ENCODE measurements around the gene EHF.

GRCh38 chr11:34676227-34676626 is 55.3 kb downstream of the EHF start:
- TF ChIP-seq, protein P1, sequence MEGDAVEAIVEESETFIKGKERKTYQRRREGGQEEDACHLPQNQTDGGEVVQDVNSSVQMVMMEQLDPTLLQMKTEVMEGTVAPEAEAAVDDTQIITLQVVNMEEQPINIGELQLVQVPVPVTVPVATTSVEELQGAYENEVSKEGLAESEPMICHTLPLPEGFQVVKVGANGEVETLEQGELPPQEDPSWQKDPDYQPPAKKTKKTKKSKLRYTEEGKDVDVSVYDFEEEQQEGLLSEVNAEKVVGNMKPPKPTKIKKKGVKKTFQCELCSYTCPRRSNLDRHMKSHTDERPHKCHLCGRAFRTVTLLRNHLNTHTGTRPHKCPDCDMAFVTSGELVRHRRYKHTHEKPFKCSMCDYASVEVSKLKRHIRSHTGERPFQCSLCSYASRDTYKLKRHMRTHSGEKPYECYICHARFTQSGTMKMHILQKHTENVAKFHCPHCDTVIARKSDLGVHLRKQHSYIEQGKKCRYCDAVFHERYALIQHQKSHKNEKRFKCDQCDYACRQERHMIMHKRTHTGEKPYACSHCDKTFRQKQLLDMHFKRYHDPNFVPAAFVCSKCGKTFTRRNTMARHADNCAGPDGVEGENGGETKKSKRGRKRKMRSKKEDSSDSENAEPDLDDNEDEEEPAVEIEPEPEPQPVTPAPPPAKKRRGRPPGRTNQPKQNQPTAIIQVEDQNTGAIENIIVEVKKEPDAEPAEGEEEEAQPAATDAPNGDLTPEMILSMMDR (IDR thresholded peaks at IDR 0.05), result no peak
- TF ChIP-seq POLR2AphosphoS5 (IDR thresholded peaks at IDR 0.05; ENCODE audit: low read depth, low read length) (no peak), TCF7L2 (IDR thresholded peaks at IDR 0.05; ENCODE audit: low read depth, low read length) (no peak)
- TF ChIP-seq, protein P2, sequence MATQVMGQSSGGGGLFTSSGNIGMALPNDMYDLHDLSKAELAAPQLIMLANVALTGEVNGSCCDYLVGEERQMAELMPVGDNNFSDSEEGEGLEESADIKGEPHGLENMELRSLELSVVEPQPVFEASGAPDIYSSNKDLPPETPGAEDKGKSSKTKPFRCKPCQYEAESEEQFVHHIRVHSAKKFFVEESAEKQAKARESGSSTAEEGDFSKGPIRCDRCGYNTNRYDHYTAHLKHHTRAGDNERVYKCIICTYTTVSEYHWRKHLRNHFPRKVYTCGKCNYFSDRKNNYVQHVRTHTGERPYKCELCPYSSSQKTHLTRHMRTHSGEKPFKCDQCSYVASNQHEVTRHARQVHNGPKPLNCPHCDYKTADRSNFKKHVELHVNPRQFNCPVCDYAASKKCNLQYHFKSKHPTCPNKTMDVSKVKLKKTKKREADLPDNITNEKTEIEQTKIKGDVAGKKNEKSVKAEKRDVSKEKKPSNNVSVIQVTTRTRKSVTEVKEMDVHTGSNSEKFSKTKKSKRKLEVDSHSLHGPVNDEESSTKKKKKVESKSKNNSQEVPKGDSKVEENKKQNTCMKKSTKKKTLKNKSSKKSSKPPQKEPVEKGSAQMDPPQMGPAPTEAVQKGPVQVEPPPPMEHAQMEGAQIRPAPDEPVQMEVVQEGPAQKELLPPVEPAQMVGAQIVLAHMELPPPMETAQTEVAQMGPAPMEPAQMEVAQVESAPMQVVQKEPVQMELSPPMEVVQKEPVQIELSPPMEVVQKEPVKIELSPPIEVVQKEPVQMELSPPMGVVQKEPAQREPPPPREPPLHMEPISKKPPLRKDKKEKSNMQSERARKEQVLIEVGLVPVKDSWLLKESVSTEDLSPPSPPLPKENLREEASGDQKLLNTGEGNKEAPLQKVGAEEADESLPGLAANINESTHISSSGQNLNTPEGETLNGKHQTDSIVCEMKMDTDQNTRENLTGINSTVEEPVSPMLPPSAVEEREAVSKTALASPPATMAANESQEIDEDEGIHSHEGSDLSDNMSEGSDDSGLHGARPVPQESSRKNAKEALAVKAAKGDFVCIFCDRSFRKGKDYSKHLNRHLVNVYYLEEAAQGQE (IDR thresholded peaks at IDR 0.05; ENCODE audit: insufficient read depth in 1 of 2, low read depth in 2 of 2, low read length in 1 of 2), result no peak
